ENCODE results near the gene SRGAP1.

The SRGAP1 gene

GRCh38 chr12:63963868-63964267, 119.4 kb downstream of the SRGAP1 start:
- TF ChIP-seq POLR2A (IDR thresholded peaks at IDR 0.05; ENCODE audit: low read depth, low read length) (no peak), POLR2AphosphoS5 (IDR thresholded peaks at IDR 0.05; ENCODE audit: low read depth, low read length) (no peak), TAF1 (IDR thresholded peaks at IDR 0.05; ENCODE audit: borderline replicate concordance, low read depth, low read length) (no peak)
- no peak for FAIRE-seq
- DNase-seq (ENCODE audit: insufficient read length) = no peak

GRCh38 chr12:63964301-63964700, 119.8 kb downstream of the SRGAP1 start:
- no peak for TF ChIP-seq POLR2AphosphoS5 (IDR thresholded peaks at IDR 0.05; ENCODE audit: low read depth, low read length)
- TF ChIP-seq POLR2A (IDR thresholded peaks at IDR 0.05; ENCODE audit: low read depth, low read length) = no peak
- no peak for TF ChIP-seq TAF1 (IDR thresholded peaks at IDR 0.05; ENCODE audit: borderline replicate concordance, low read depth, low read length)
- FAIRE-seq = no peak

GRCh38 chr12:63965936-63966605, 121.6 kb downstream of the SRGAP1 start:
- DNase-seq (ENCODE audit: insufficient read length) (no peak), FAIRE-seq (no peak)
- TF ChIP-seq POLR2A (IDR thresholded peaks at IDR 0.05; ENCODE audit: low read depth, low read length) (no peak), TAF1 (IDR thresholded peaks at IDR 0.05; ENCODE audit: borderline replicate concordance, low read depth, low read length) (no peak), POLR2AphosphoS5 (IDR thresholded peaks at IDR 0.05; ENCODE audit: low read depth, low read length) (no peak)

More at GRCh38 chr12:63964301-63964700, 119.8 kb downstream of the SRGAP1 start:
- DNase-seq (ENCODE audit: insufficient read length) = no peak

GRCh38 chr12:63966606-63966975, 122.1 kb downstream of the SRGAP1 start:
- DNase-seq (ENCODE audit: insufficient read length) (no peak), FAIRE-seq (no peak)
- no peak for TF ChIP-seq POLR2A (IDR thresholded peaks at IDR 0.05; ENCODE audit: low read depth, low read length)
- no peak for TF ChIP-seq TAF1 (IDR thresholded peaks at IDR 0.05; ENCODE audit: borderline replicate concordance, low read depth, low read length)
- no peak for TF ChIP-seq POLR2AphosphoS5 (IDR thresholded peaks at IDR 0.05; ENCODE audit: low read depth, low read length)

GRCh38 chr12:63967358-63968145, 123.1 kb downstream of the SRGAP1 start:
- FAIRE-seq (no peak), DNase-seq (ENCODE audit: insufficient read length) (no peak)
- TF ChIP-seq POLR2AphosphoS5 (IDR thresholded peaks at IDR 0.05; ENCODE audit: low read depth, low read length) (no peak), TAF1 (IDR thresholded peaks at IDR 0.05; ENCODE audit: borderline replicate concordance, low read depth, low read length) (no peak), POLR2A (IDR thresholded peaks at IDR 0.05; ENCODE audit: low read depth, low read length) (no peak)

- no peak for DNase-seq (ENCODE audit: insufficient read length)
- TF ChIP-seq POLR2A (IDR thresholded peaks at IDR 0.05; ENCODE audit: low read depth, low read length) (no peak), TAF1 (IDR thresholded peaks at IDR 0.05; ENCODE audit: borderline replicate concordance, low read depth, low read length) (no peak), POLR2AphosphoS5 (IDR thresholded peaks at IDR 0.05; ENCODE audit: low read depth, low read length) (no peak)
- FAIRE-seq = no peak
These were observed 124.2 kb downstream of the SRGAP1 start for GRCh38 chr12:63968673-63969072.

GRCh38 chr12:63976902-63977395, 132.4 kb downstream of the SRGAP1 start:
- no peak for TF ChIP-seq POLR2AphosphoS5 (IDR thresholded peaks at IDR 0.05; ENCODE audit: low read depth, low read length)
- no peak for TF ChIP-seq TAF1 (IDR thresholded peaks at IDR 0.05; ENCODE audit: borderline replicate concordance, low read depth, low read length)
- no peak for TF ChIP-seq POLR2A (IDR thresholded peaks at IDR 0.05; ENCODE audit: low read depth, low read length)
- DNase-seq (ENCODE audit: insufficient read length) (no peak), FAIRE-seq (no peak)

- TF ChIP-seq POLR2AphosphoS5 (IDR thresholded peaks at IDR 0.05; ENCODE audit: low read depth, low read length) (no peak), TAF1 (IDR thresholded peaks at IDR 0.05; ENCODE audit: borderline replicate concordance, low read depth, low read length) (no peak), POLR2A (IDR thresholded peaks at IDR 0.05; ENCODE audit: low read depth, low read length) (no peak)
- FAIRE-seq = no peak
- DNase-seq (ENCODE audit: insufficient read length) = no peak
These were observed 132.9 kb downstream of the SRGAP1 start for GRCh38 chr12:63977441-63977840.

- FAIRE-seq (no peak), DNase-seq (ENCODE audit: insufficient read length) (no peak)
- TF ChIP-seq POLR2A (IDR thresholded peaks at IDR 0.05; ENCODE audit: low read depth, low read length) (no peak), TAF1 (IDR thresholded peaks at IDR 0.05; ENCODE audit: borderline replicate concordance, low read depth, low read length) (no peak), POLR2AphosphoS5 (IDR thresholded peaks at IDR 0.05; ENCODE audit: low read depth, low read length) (no peak)
These were observed 134.0 kb downstream of the SRGAP1 start for GRCh38 chr12:63978519-63978918.

- DNase-seq (ENCODE audit: insufficient read length) = no peak
- no peak for FAIRE-seq
These were observed 135.7 kb downstream of the SRGAP1 start for GRCh38 chr12:63980211-63980610.

GRCh38 chr12:63981343-63981742, 136.8 kb downstream of the SRGAP1 start:
- TF ChIP-seq POLR2AphosphoS5 (IDR thresholded peaks at IDR 0.05; ENCODE audit: low read depth, low read length) = no peak
- no peak for TF ChIP-seq TAF1 (IDR thresholded peaks at IDR 0.05; ENCODE audit: borderline replicate concordance, low read depth, low read length)
- no peak for TF ChIP-seq POLR2A (IDR thresholded peaks at IDR 0.05; ENCODE audit: low read depth, low read length)
- DNase-seq (ENCODE audit: insufficient read length) = no peak
- FAIRE-seq = no peak

More at GRCh38 chr12:63980211-63980610, 135.7 kb downstream of the SRGAP1 start:
- TF ChIP-seq TAF1 (IDR thresholded peaks at IDR 0.05; ENCODE audit: borderline replicate concordance, low read depth, low read length) (no peak), POLR2AphosphoS5 (IDR thresholded peaks at IDR 0.05; ENCODE audit: low read depth, low read length) (no peak), POLR2A (IDR thresholded peaks at IDR 0.05; ENCODE audit: low read depth, low read length) (no peak)
